Trophoblast cell (in vitro differentiated cells and primary cell): ENCODE results near the gene CASP8.

Source experiments
- DNase-seq, 2 donors: peaks; one replicate each; pipeline ENCODE4 v3.0.0-alpha.2; 2016
- H2AFZ ChIP-seq: 2 replicates; pipeline ENCODE4 v1.6.1; 2013; ENCODE audit warnings: low read length, moderate library complexity, mild to moderate bottlenecking; ENCODE audit not compliant: insufficient read depth, poor library complexity
- H2AK5ac ChIP-seq: 2 replicates; pipeline ENCODE4 v1.6.1; 2013; ENCODE audit warnings: mild to moderate bottlenecking, low read length
- H2BK120ac ChIP-seq: 2 replicates; pipeline ENCODE4 v1.6.1; 2013; ENCODE audit warnings: low read length, mild to moderate bottlenecking, moderate library complexity; ENCODE audit not compliant: insufficient read depth, poor library complexity
- H2BK12ac ChIP-seq: 2 replicates; pipeline ENCODE4 v1.6.1; 2013; ENCODE audit warnings: mild to moderate bottlenecking, low read length, moderate library complexity
- H2BK5ac ChIP-seq: 2 replicates; pipeline ENCODE4 v1.6.1; 2013; ENCODE audit warnings: low read length, low read depth, moderate library complexity, mild to moderate bottlenecking; ENCODE audit not compliant: poor library complexity
- H3K14ac ChIP-seq: 2 replicates; pipeline ENCODE4 v1.6.1; 2013; ENCODE audit warnings: mild to moderate bottlenecking, low read length
- H3K18ac ChIP-seq: 2 replicates; pipeline ENCODE4 v1.6.1; 2013; ENCODE audit warnings: mild to moderate bottlenecking, low read length
- H3K23ac ChIP-seq: 2 replicates; pipeline ENCODE4 v1.6.1; 2013; ENCODE audit warnings: low read length
- H3K27ac ChIP-seq: 2 replicates; pipeline ENCODE4 v1.5.1; 2013; ENCODE audit warnings: low read depth, mild to moderate bottlenecking, inconsistent platforms, low read length, moderate library complexity
- H3K27me3 ChIP-seq: 2 replicates; pipeline ENCODE4 v1.6.1; 2013; ENCODE audit warnings: inconsistent platforms, mild to moderate bottlenecking, low read length, moderate library complexity; ENCODE audit not compliant: insufficient read depth
- H3K36me3 ChIP-seq, 2 experiments: 1 replicate in 1 of 2; 2 replicates in 1 of 2; pipeline ENCODE4 v1.6.1; 2013; ENCODE audit warnings: low read length in 2 of 2, mild to moderate bottlenecking in 2 of 2, moderate library complexity in 1 of 2; ENCODE audit not compliant: insufficient read depth in 2 of 2, control insufficient read depth in 1 of 2
- H3K4ac ChIP-seq: 2 replicates; pipeline ENCODE4 v1.6.1; 2013; ENCODE audit warnings: low read depth, mild to moderate bottlenecking, low read length, moderate library complexity
- H3K4me1 ChIP-seq, 2 experiments: 1 replicate in 1 of 2; 2 replicates in 1 of 2; pipeline ENCODE4 v1.6.1; 2013; ENCODE audit warnings: low read length in 2 of 2, mild to moderate bottlenecking in 2 of 2, moderate library complexity in 1 of 2; ENCODE audit not compliant: insufficient read depth in 2 of 2, control insufficient read depth in 1 of 2
- H3K4me2 ChIP-seq: 2 replicates; pipeline ENCODE4 v1.6.1; 2013; ENCODE audit warnings: inconsistent platforms, mild to moderate bottlenecking, low read length, moderate library complexity
- H3K4me3 ChIP-seq: 2 replicates; pipeline ENCODE4 v1.5.1; 2013; ENCODE audit warnings: mild to moderate bottlenecking, low read depth, low read length, inconsistent platforms
- H3K79me1 ChIP-seq: one replicate; pipeline ENCODE4 v1.6.1; 2013; ENCODE audit warnings: low read length
- H3K79me2 ChIP-seq: 2 replicates; pipeline ENCODE4 v1.6.1; 2013; ENCODE audit warnings: low read length, mild to moderate bottlenecking; ENCODE audit not compliant: control insufficient read depth, insufficient read depth, poor library complexity
- H3K9ac ChIP-seq: 2 replicates; pipeline ENCODE4 v1.6.1; 2013; ENCODE audit warnings: mild to moderate bottlenecking, low read length
- H3K9me3 ChIP-seq: 2 replicates; pipeline ENCODE4 v1.6.1; 2013; ENCODE audit warnings: low read depth, mild to moderate bottlenecking, control low read depth, inconsistent platforms, low read length; ENCODE audit not compliant: insufficient read depth
- H4K12ac ChIP-seq: 2 replicates; pipeline ENCODE4 v1.6.1; 2013; ENCODE audit warnings: low read depth, mild to moderate bottlenecking, low read length, moderate library complexity
- H4K8ac ChIP-seq: 2 replicates; pipeline ENCODE4 v1.6.1; 2013; ENCODE audit warnings: low read depth, mild to moderate bottlenecking, low read length, moderate library complexity
- H4K91ac ChIP-seq: one replicate; pipeline ENCODE4 v1.6.1; 2013; ENCODE audit warnings: low read depth, mild to moderate bottlenecking, low read length, moderate library complexity
- WGBS: extraction: QIAGEN DNeasy Blood & Tissue Kit; methylation state at CpG from one replicate; pipeline ENCODE4 v1.1.7; 2013; ENCODE audit warnings: missing lambda C conversion rate; ENCODE audit not compliant: insufficient read length, insufficient coverage; ENCODE audit errors: extremely low coverage; 5-methylcytosine and 5-hydroxymethylcytosine counted together

CASP8 gene

GRCh38 chr2:201233812-201234662 is 26.3 kb upstream of the CASP8 start:
- H3K23ac ChIP-seq: no peak overlapping the region
- no peak overlapping the region for H4K91ac ChIP-seq
- H2BK12ac ChIP-seq: no peak overlapping the region
- peak; percentile 81 to 88 for DNase-seq
- no peak overlapping the region for H2AK5ac ChIP-seq
- H3K14ac ChIP-seq: no peak overlapping the region
- H4K12ac ChIP-seq: no peak overlapping the region
- H3K36me3 ChIP-seq: no peaks in the 10 kb centered on the region
- no peak overlapping the region for H3K4me3 ChIP-seq
- H3K4me1 ChIP-seq: no peaks in the 10 kb centered on the region
- H4K8ac ChIP-seq: no peak overlapping the region
- H2BK5ac ChIP-seq: no peak overlapping the region
- no peaks in the 10 kb centered on the region for H3K79me2 ChIP-seq
- H3K4me2 ChIP-seq: no peak overlapping the region
- no peak overlapping the region for H3K27ac ChIP-seq
- no peak overlapping the region for H3K18ac ChIP-seq
- no peak overlapping the region for H3K4ac ChIP-seq
- H3K27me3 ChIP-seq: no peaks in the 10 kb centered on the region
- H2BK120ac ChIP-seq: no peak overlapping the region
- peaks cover 2% of the 10 kb centered on the region for H3K79me1 ChIP-seq
- H3K9ac ChIP-seq: no peak overlapping the region
- no CpG with 5 or more reads among the region's 21 CpGs for WGBS
- no peak overlapping the region for H2AFZ ChIP-seq
- no peaks in the 10 kb centered on the region for H3K9me3 ChIP-seq

GRCh38 chr2:201234663-201235135 is 25.6 kb upstream of the CASP8 start:
- no peak overlapping the region for H3K23ac ChIP-seq
- no peak overlapping the region for H3K4me3 ChIP-seq
- DNase-seq: peak in 1 of 2 donors; percentile 27
- no peak overlapping the region for H2BK5ac ChIP-seq
- no peak overlapping the region for H3K18ac ChIP-seq
- H4K8ac ChIP-seq: no peak overlapping the region
- H2BK120ac ChIP-seq: no peak overlapping the region
- no peak overlapping the region for H3K9ac ChIP-seq
- no peaks in the 10 kb centered on the region for H3K79me2 ChIP-seq
- no peak overlapping the region for H3K4me2 ChIP-seq
- WGBS: no CpG with 5 or more reads among the region's 3 CpGs
- H3K4ac ChIP-seq: no peak overlapping the region
- no peak overlapping the region for H4K12ac ChIP-seq
- H2AK5ac ChIP-seq: no peak overlapping the region
- H3K9me3 ChIP-seq: no peaks in the 10 kb centered on the region
- no peak overlapping the region for H3K14ac ChIP-seq
- no peak overlapping the region for H2BK12ac ChIP-seq
- no peak overlapping the region for H2AFZ ChIP-seq
- H3K79me1 ChIP-seq: peaks cover 2% of the 10 kb centered on the region
- no peak overlapping the region for H4K91ac ChIP-seq
- no peaks in the 10 kb centered on the region for H3K27me3 ChIP-seq
- H3K36me3 ChIP-seq: no peaks in the 10 kb centered on the region
- H3K4me1 ChIP-seq: no peaks in the 10 kb centered on the region
- H3K27ac ChIP-seq: no peak overlapping the region

GRCh38 chr2:201235860-201236811 is 24.2 kb upstream of the CASP8 start:
- H3K36me3 ChIP-seq: no peaks in the 10 kb centered on the region
- H3K4me1 ChIP-seq: no peaks in the 10 kb centered on the region
- no peak overlapping the region for H4K8ac ChIP-seq
- no peak overlapping the region for H3K14ac ChIP-seq
- no peaks in the 10 kb centered on the region for H3K79me2 ChIP-seq
- no peak overlapping the region for H2BK5ac ChIP-seq
- peaks cover 2% of the 10 kb centered on the region for H3K79me1 ChIP-seq
- no peak overlapping the region for H4K12ac ChIP-seq
- no peaks in the 10 kb centered on the region for H3K9me3 ChIP-seq
- H2BK120ac ChIP-seq: peak overlapping the region; percentile 43
- peak overlapping the region; percentile 46 for H2AK5ac ChIP-seq
- no CpG with 5 or more reads among the region's 14 CpGs for WGBS
- no peak overlapping the region for H3K23ac ChIP-seq
- no peak overlapping the region for H3K4me3 ChIP-seq
- no peaks in the 10 kb centered on the region for H3K27me3 ChIP-seq
- peak overlapping the region; percentile 24 for H4K91ac ChIP-seq
- no peak overlapping the region for H2BK12ac ChIP-seq
- no peak overlapping the region for H3K18ac ChIP-seq
- H3K9ac ChIP-seq: no peak overlapping the region
- H2AFZ ChIP-seq: peak overlapping the region; percentile 78
- H3K4me2 ChIP-seq: no peak overlapping the region
- H3K4ac ChIP-seq: no peak overlapping the region
- no peak overlapping the region for H3K27ac ChIP-seq
- peak; percentile 42 to 84 for DNase-seq

DNA sequence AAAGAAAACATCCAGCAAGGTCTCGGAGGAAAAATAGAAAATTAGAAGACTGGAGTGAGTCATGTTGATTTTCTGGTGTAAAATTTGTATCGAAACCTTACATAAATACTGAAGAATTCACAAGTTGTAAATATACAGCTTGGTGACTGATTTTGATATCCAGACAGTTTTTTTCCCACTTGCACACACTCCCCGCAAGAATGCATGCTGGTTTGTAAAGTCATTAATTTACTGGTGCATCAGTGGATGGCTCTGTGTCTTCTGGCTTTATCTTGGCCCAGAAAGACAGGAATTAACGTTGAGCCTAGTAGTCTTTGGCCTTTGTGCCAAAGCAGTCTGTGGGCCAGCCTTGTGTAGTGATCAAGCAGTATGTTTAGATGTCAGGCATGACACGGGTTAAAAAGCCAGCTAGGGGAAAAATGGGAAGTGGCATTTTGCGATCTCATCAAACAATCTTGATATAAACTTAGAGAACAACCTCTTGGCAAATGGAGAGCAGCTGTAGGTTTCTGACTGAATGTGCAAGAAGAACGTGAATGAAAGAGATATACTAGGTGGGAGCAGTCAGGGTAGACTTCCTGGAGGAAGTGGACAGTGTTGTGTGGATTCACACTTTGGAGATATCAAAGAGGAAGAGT is 22.7 kb upstream of the CASP8 start:
- H3K36me3 ChIP-seq: no peaks in the 10 kb centered on the region
- H4K12ac ChIP-seq: no peak overlapping the region
- no peak overlapping the region for H2AK5ac ChIP-seq
- H3K23ac ChIP-seq: no peak overlapping the region
- no peaks in the 10 kb centered on the region for H3K9me3 ChIP-seq
- no peak overlapping the region for H4K91ac ChIP-seq
- H3K4me3 ChIP-seq: no peak overlapping the region
- DNase-seq: no peak
- no peak overlapping the region for H2BK5ac ChIP-seq
- no peak overlapping the region for H3K9ac ChIP-seq
- no peak overlapping the region for H2BK12ac ChIP-seq
- H3K4me1 ChIP-seq: no peaks in the 10 kb centered on the region
- no peak overlapping the region for H3K4me2 ChIP-seq
- H3K79me1 ChIP-seq: no peaks in the 10 kb centered on the region
- no peak overlapping the region for H3K27ac ChIP-seq
- WGBS: no CpG with 5 or more reads among the region's 7 CpGs
- no peak overlapping the region for H2AFZ ChIP-seq
- no peaks in the 10 kb centered on the region for H3K27me3 ChIP-seq
- no peak overlapping the region for H2BK120ac ChIP-seq
- no peaks in the 10 kb centered on the region for H3K79me2 ChIP-seq
- no peak overlapping the region for H3K4ac ChIP-seq
- no peak overlapping the region for H3K18ac ChIP-seq
- H3K14ac ChIP-seq: no peak overlapping the region
- no peak overlapping the region for H4K8ac ChIP-seq
